BE2C (cell line): ENCODE data around the gene ZDHHC14.

Experiments
- DNase-seq: peaks from one replicate; pipeline ENCODE4 v3.0.0-alpha.2; 2020
- H3K27me3 ChIP-seq: fragments of 250-450 bp; sonication (Bioruptor Pico); 2 replicates; pipeline ENCODE4 v1.5.1; 2020; ENCODE audit warnings: mild to moderate bottlenecking
- H3K36me3 ChIP-seq: fragments of 250-450 bp; sonication (Bioruptor Pico); 2 replicates; pipeline ENCODE4 v1.5.1; 2020; ENCODE audit warnings: mild to moderate bottlenecking
- H3K4me1 ChIP-seq: fragments of 250-450 bp; sonication (Bioruptor Pico); 2 replicates; pipeline ENCODE4 v1.5.1; 2020
- H3K4me3 ChIP-seq: 2 replicates; pipeline ENCODE4 v1.5.1; 2011; ENCODE audit warnings: low read depth, low read length
- H3K9me3 ChIP-seq: fragments of 250-450 bp; sonication (Bioruptor Pico); 2 replicates; pipeline ENCODE4 v1.5.1; 2020
- CTCF ChIP-seq: IDR thresholded peaks from 2 replicates; pipeline ENCODE4 v1.5.1; 2012; ENCODE audit warnings: mild to moderate bottlenecking, low read depth, low read length

The ZDHHC14 gene

GRCh38 chr6:157670466-157671186 is 289.6 kb downstream of the ZDHHC14 start:
- TF ChIP-seq CTCF, result no peak
- DNase-seq, result no peak
- Histone ChIP-seq H3K36me3 (no peaks in the 10 kb centered on the region), H3K9me3 (no peaks in the 10 kb centered on the region), H3K27me3 (no peaks in the 10 kb centered on the region), H3K4me3 (no peak overlapping the region), H3K4me1 (peaks cover 2% of the 10 kb centered on the region; the same call in 1 of the 2 replicates)

GRCh38 chr6:157672726-157673412 is 291.9 kb downstream of the ZDHHC14 start:
- Histone ChIP-seq H3K9me3 (no peaks in the 10 kb centered on the region), H3K4me3 (no peak overlapping the region), H3K36me3 (no peaks in the 10 kb centered on the region), H3K4me1 (peaks cover 2% of the 10 kb centered on the region; the same call in 1 of the 2 replicates), H3K27me3 (no peaks in the 10 kb centered on the region)
- no peak for DNase-seq
- no peak for TF ChIP-seq CTCF

GRCh38 chr6:157673596-157673995 is 292.6 kb downstream of the ZDHHC14 start:
- no peak for DNase-seq
- Histone ChIP-seq H3K9me3 (no peaks in the 10 kb centered on the region), H3K4me3 (no peak overlapping the region), H3K27me3 (no peaks in the 10 kb centered on the region), H3K36me3 (no peaks in the 10 kb centered on the region), H3K4me1 (peaks cover 2% of the 10 kb centered on the region; the same call in 1 of the 2 replicates)
- TF ChIP-seq CTCF, result no peak

GRCh38 chr6:157674061-157674460 is 293.1 kb downstream of the ZDHHC14 start:
- no peak for TF ChIP-seq CTCF
- H3K27me3 ChIP-seq, result no peaks in the 10 kb centered on the region
- H3K4me3 ChIP-seq, result no peak overlapping the region
- DNase-seq, result no peak
- H3K9me3 ChIP-seq, result no peaks in the 10 kb centered on the region
- peaks cover 2% of the 10 kb centered on the region; the same call in 1 of the 2 replicates for H3K4me1 ChIP-seq
- H3K36me3 ChIP-seq, result no peaks in the 10 kb centered on the region

- H3K9me3 ChIP-seq, result no peaks in the 10 kb centered on the region
- no peak overlapping the region for H3K4me3 ChIP-seq
- H3K36me3 ChIP-seq, result no peaks in the 10 kb centered on the region
- DNase-seq, result no peak
- no peaks in the 10 kb centered on the region; the same call in 1 of the 2 replicates for H3K4me1 ChIP-seq
- H3K27me3 ChIP-seq, result no peaks in the 10 kb centered on the region
- TF ChIP-seq CTCF, result no peak
Measured at GRCh38 chr6:157675831-157676230, 294.8 kb downstream of the ZDHHC14 start.

- Histone ChIP-seq H3K4me1 (peaks cover 2% of the 10 kb centered on the region), H3K9me3 (no peaks in the 10 kb centered on the region), H3K4me3 (no peak overlapping the region), H3K27me3 (no peaks in the 10 kb centered on the region), H3K36me3 (no peaks in the 10 kb centered on the region)
- DNase-seq, result no peak
- no peak for TF ChIP-seq CTCF
Measured at GRCh38 chr6:157676241-157676640, 295.3 kb downstream of the ZDHHC14 start.
